GM18511 (cell line): ENCODE results near the gene S100A10.

Experiments used
- ATAC-seq: cut with Tn5 transposase; IDR thresholded peaks from one replicate; pipeline ENCODE4 v1.9.1; 2021; ENCODE audit warnings: mild to moderate bottlenecking, moderate library complexity; ENCODE audit not compliant: unreplicated experiment

Gene S100A10, protein sequence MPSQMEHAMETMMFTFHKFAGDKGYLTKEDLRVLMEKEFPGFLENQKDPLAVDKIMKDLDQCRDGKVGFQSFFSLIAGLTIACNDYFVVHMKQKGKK

DNA sequence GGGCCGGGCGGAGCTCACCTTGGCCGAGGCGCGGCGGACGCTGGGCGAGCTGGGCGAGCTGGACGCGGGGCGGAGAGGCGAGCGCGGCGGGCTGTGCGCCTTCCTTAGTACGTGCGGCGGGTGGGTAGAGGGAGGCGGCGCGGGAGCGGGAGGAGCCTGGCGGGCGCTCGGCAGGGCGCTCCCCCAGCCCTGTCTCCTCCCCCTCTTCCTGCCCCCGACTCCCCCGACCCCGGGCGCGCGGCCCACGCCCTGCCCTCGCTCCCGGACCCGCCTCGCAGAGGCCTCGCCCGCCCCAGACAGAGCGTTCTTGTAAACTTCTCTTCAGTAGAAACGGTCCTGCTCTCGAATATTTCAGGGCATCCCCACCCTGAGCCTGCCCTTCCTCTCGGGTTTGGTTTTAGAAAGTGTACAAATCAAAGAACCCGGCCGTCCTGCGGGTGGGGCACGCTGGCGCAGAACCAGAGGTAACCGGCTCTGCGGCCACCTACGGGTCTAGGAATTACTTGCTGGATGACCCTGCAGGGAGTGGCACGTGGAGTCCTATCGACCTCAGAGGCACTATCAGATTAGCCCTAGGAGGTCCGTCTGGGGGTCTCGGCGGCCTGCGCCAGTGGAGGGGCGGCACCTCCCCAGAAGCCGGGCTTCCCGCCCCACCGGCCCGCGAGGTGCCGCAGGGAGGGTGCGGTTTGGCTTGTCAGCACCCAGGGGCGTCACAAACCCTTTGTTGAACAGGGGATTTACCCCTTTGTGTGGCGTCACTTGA is at the start of gene S100A10:
S100A10 (minus strand) TSS at position 126 of the 763 bp plus-strand sequence. CDS start 7,629 bp downstream, outside the sequence.
- ATAC-seq: peak; percentile 59

DNA sequence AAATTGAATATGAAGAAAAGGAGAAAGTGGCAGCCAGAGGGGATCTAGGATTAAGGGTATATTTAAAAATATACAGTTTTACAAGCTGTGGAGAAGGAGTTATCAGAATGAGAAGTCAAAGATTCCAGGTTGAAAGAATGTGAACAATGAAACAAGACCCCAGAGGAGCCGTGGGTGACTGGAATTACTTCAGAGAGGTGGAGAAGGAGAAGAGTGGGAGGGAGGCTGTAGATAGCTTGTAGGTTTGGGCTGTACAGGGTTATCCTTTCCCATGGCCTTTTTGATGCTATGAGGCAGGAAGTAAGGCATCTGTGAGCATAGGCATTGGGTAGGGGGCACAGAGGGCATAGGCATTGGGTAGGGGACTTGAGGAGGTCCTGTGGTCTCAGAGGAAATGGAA is 48.4 kb upstream of the S100A10 start:
- no peak for ATAC-seq

DNA sequence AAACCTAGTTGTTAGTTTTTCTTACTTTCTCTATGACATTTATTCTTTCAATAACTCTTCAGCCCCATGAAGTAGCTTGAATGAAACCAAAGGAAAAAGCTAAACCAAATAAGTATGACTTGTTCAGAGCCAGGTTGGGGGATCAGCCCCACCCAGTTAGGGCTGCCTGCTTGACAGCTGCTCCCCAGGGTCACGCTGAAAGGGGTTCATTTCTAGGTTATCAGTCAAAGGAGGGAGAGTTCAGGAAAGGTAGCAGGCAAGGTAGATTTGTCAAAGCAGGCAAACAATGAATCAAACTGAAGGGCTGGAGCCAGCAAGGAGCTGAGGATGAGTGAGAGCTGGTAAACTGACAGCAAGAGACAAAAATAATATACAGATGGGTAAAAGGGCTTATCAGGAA is 46.2 kb upstream of the S100A10 start:
- ATAC-seq: no peak

DNA sequence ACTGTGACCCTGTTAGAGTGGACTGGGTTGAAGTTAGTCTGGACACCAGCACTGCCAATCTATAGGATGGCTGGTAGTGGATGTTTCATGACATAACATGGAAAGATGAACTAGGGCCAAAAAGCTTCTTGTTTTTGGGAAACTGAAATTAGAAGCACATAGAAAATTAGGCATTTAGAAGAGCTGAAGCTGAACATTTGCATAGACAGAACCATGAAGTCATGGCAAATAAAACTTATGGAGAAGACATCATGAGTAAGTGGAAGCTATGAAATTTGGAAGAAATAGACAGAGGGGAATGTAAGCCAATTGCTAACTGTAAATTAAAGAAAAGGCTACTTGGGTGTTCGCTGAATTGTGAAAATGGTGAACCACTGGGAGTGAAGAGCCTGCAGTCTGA is 45.8 kb upstream of the S100A10 start:
- no peak for ATAC-seq

DNA sequence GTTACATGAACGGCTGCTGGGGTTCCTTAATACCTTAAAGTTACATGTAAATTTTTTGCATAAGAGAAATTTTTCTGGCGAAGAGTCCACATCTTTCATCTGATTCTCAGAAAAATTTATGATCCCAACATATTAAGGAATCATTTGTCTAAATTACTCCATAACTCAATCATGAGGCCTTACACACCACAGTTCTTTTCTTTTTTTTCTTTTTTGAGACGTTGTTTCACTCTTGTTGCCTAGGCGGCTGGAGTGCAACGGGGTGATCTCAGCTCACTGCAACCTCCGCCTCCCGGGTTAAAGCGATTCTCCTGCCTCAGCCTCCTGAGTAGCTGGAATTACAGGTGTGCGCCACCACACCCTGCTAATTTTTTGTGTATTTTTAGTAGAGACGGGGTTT is 45.2 kb upstream of the S100A10 start:
- no peak for ATAC-seq

DNA sequence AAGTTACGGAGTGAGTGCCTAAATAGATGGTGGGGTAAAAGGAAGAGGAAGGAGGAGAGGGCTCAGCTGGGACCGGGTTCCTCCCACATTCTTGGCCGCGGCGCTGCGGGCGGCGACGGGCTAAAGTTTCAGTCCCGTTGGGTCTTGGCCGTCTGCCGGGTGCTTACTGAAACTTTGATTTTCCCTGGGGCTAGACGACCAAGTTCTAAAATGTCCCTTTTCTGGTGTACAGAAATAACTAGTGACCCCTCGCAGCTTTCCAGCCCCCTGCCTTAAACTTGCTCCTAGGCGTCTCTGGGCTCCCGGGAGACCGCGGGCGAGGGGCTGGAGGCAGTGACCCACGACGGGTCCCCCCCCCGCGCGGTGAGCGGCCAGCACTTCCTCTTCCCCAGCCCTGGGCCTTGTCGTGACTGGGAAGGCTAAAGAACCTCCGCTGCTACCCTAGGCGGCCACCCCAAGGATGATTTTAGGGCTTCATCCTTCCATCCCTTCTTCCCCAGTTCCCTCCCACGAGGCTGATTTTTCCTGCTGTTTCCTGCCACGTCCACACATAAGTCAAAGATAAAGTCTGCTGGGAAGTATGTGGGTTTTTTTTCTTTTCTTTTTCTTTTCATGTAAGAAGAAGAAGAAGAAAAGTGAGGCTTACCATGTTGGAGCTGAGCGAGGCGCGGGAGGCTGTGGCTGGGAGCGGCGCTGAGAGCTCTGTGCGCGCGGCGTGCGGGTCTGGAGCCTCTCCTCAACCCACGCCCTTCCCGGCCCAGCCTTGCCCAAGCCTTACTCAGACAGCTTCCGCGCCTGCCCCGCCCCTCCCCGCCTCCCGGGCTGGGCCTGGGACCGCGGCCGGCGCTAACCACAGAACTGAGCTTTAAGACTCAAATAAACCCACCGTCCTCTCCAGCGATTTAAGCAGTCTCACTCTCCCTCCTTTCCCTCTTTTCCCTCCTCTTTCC is 42.9 kb upstream of the S100A10 start, which contains the start of gene S100A11:
S100A11 (minus strand) TSS at position 738 of the 950 bp plus-strand sequence; CDS start at position 649, 89 bp downstream.
- peak; percentile 69 for ATAC-seq

DNA sequence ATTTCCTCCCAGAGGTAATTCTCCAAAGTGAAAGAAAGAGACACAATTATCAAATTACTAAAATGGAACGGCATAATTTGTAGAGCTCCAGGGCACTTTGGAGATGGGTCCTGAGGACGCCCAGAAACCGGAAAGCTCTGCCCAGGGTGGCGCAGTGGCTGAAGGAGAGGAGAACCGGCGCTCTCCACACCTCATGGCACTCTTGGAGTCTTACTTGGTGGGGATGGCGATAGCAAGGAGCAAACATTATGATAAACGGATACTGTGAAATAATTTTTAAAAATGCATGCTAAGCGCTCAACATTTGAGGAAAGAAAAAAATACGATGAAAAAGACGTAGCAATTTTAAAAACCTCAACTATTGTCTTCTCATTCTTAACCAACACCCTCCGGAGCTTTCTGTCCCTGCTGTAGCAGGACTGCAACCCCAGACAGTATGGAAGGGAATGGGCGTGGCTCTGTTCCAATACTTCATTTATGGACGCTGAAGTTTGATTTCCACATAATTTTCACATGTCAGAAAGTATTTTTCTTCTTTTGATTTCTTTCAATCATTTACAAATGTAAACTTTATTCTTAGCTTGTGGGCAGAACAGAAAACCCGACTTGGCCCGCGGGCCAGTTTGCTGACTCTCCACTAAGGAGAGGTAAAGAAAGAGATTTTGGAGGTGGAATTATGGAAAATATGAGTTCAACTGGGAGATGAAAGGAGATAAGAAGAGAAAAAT is 42.0 kb upstream of the S100A10 start:
- ATAC-seq: no peak

DNA sequence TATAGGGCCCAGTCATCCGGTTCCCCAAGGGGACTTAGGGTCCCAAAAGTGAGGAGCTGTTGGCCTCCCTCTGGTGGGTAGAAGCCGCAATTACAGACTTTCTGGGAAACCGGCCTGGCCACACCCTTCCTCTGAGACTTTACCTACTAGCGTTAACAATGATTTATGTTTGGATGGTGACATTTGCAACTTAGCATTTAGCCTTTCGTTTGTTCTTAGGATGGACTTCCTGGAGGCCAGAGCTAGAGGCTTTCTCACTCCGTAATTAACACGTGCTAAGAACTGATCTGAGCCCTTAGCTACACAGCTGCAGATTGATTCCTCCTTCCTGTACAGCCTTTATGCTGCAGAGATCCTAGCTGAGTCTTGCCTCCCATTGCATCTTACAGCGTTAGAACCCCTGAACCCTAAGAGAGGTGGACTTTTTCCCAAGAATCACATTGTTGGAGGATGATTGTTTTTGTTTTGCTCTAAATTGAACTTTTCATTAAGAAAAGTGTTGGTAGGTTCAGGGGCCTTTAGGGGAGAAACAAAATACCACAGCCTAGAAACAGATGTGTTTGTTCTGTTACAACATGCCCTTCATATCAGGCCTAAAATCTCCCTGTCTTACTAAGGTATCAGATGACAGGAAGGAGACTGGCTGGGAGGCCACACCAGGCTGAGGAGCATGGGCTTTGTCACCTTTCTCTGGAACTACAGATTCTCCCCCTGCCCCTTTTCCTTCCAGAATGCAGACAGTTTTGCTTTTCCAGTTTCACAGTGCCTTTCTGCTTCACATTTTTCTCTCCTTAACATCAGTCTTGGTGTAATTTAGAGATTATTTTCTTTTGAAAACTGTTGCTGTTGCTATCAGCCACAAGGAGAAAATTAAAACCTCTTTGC is 41.2 kb upstream of the S100A10 start:
- ATAC-seq: peak; percentile 59

DNA sequence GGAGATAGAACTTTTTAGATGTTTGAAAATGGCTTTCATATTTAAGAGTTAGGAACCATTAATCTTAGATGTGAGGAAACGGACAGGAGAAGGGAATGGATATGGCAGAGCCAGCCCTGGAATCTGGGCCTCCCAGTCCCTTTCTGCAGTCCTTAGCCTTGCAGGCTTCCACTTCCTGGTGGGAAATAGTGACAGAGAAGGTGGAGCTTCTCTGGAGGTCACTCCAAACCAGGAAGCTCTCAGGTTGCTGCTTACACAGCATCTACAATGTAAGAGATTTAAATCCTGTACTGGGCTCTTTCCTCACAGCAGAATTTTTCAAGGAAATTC is 40.6 kb upstream of the S100A10 start:
- peak; percentile 19 for ATAC-seq

DNA sequence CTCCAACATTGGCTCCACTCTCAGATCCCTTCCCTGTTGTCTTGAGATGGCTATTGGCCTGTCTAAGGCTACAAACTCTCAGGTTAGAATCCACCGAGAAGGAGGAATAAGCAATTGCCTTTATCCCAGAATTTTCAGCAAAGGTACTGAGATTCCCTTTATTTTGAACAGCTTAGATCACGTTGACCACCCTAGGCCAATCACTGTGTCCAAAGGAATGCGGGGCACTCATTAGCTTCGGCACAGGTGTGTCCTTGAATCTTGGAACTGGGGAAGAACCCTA is 36.2 kb upstream of the S100A10 start:
- no peak for ATAC-seq

DNA sequence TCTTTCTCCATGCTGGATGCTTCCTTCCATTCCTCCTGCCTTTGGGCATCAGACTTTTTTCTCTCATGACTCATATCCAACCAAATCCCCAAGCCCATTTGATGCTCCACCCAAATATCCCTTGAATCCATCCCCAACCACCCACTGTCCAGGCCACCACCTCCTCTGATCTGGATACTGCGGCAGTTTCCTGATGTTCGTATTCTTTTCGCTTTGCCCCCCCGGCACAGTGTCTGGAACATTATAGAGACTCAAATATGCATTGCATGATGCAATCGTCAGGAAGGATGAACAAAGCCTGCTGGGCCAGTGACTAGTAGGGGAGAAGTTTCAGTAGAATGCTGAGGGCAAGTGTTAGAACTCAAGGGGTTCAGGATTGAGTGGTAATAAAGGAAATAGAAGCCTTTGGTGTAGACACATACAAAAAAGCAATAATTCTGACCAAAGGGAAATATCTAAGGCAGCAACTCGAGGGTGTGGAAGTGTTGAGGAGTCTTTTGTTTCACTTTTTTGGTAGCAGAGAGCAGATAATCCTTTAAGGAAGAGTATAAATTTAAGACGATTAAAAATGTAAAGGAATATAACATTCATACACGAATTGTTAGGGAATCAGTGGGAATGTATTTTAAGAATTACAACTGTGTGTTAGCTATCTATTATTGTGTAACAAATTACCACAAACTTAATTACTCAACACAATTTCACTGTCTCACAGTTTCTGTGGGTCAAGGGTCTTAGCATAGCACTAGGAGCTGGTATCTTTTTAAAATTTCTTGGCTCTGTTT is 35.7 kb upstream of the S100A10 start:
- ATAC-seq: no peak

DNA sequence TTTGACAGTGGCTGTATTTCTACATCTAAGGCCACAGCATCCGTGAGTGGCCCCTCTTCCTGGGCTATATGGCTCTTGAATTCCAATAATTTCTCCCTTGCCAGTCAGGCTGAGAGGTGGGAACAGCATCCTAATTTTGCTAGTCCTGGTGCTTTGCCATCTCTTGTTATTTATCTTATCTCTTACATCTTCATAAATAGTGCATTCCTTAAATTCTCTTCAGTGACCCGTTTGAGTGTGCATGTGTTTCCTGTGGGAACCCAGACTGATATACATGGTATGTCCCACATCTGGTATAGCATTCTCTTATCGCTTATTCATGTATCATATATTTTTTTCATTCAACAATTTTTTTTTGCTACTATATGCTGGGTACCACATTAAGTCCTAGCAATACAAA is 33.2 kb upstream of the S100A10 start:
- ATAC-seq: no peak

DNA sequence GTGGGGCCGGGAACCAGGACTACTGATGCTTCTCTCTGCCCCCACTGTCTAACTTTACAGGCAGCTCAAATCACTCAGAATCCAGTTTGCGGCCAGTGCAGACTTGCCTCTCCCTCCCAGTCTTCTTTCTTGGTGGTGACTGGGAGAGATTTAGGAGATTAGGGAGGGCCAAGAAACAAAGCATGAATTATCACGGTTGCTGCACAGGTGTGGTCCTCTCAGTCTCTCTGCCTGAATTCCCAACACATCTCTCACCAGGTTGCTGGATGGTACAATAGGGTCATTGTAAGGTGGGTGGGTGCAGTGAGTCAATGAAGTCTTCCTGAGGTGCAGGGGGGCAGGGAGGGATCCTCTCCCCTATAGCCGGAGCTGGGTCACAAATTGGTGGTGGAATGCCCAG is 30.6 kb upstream of the S100A10 start:
- no peak for ATAC-seq

DNA sequence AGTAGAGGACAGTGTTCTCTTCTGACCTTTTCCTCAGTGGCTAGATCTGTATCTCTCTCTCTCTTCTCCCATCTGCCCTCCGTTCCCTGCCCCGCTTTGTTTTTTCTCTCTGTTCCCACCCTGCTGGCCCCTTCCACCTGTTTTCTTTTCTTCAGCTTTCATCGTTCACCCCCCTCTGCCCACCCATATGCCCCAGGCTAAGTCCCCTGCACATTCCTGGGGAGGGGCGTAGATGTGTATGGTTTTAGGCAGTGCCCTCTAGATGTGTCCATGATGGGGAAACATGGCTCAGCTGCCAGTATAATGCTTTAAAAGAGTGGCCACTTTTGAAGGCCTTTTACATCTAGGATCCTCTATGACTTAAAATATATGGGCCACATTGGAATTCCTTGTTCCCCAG is 29.6 kb upstream of the S100A10 start:
- no peak for ATAC-seq

DNA sequence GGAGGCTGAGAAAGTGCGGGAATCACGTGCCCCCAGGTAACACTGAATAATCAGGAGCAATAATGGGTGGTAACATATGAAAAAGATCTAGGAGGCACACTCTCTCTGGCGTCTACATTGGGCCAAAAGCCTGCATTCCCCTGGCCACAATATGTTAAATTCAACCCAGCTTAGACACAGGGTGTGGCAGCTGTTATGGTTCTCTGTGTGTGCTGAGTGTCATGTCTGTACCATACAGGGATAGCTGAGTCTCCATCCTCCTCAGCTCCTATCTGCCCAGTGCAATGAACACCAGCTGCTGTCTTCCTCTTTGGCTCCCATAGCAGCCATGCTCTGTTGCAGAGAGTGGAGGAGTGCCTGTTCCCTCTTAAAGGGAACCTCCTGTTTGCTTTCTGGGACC is 28.8 kb upstream of the S100A10 start:
- no peak for ATAC-seq

DNA sequence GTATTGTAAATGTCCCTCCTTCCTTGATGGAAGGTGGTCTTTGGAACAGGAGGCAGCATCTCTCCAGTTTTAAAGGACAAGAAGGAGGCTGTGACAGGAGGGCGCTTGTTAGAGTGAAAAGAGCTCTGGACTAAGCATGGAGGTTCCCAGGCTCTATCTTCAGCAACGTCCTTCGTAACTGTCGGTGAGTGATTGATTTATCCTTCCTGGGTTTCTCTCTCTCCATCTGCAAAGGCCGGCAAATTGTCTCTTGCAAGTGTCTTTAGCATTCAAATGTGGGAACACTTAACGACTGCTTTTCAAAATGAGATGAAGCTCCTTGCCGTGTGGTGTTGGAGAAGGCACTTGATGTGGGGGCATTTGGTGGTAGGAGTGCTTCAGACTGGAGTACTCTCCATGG is 27.9 kb upstream of the S100A10 start:
- no peak for ATAC-seq

DNA sequence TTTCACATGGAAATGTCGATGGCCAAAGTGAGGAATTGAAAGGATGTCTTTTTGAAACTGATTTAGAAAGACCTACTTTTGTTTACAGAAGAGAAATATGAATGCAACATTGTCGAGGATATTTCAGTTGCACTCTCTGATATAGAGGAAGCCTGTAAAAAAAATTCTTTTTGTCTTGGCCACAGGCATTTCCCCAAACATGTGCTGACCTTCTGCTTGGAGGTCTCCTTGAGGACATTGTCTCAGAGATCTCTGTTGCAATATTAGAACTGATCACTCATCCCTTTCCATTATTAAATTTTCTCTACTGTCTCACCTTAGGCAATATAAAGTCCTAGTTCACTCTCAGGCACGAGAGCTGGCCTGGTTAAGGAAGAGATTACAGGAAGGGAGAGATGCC is 27.2 kb upstream of the S100A10 start:
- ATAC-seq: no peak

DNA sequence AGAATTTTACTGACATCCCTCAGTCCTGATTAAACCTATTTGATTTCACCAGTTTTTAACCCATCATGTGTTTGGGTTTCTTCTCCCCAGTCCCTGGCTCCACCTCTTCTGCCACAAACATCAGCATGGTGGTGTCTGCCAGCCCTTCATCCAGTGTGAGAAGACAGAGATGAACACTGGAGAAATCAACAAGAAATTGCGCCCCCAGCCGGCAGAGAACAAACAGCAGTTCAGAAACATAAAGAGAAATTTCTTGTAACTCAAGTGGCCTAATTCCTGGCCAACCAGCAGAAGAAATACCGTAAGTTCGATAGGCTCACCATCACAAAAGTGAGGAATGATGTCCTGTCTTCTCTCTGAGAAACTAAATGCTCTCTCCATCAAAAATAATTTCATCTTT is 24.9 kb upstream of the S100A10 start:
- no peak for ATAC-seq

DNA sequence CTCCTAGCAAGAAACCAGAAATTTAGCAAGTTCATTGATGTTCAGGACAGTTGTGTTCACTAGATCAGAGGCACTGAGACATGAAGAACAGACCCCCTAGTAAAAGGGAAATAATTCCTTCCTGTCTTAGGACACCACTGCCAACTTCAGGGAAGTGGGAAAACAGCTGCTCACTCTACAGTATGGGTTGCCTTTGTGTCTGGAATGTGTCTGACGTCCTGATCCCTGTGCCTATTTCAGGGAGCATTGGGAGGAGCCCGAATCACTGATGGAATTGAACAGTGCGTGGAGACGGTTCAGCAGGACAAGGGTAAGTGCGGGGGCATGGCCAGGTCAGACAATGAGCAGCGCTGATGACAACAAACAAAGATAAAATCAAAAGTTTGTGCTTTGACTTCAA is 22.1 kb upstream of the S100A10 start:
- no peak for ATAC-seq

DNA sequence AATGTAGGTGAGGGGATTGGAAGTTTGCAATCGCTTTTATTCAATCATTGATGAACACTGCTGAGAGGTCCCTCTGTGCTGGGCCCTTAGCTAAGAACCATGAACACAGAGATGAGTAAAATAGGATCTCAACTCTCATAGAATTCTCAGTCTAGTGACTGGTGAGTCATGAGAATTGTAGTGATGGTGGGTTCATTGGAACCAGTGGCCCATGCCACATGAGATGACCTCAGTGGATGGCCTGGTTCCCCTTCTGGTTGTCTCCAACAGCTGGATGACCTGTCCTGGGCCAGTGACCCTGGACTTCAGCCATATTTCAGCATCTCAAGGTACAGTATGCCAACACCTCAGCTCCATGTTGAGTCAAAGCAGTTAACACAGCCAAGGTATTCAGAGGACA is 21.3 kb upstream of the S100A10 start:
- no peak for ATAC-seq
